Measurements from ENCODE around the gene TNFAIP2.
"Not testable (repeated sequence)": the region's sequence is repeated elsewhere in the genome, so short reads cannot be mapped to it uniquely, and the experiment has no call there.

Gene TNFAIP2

DNA sequence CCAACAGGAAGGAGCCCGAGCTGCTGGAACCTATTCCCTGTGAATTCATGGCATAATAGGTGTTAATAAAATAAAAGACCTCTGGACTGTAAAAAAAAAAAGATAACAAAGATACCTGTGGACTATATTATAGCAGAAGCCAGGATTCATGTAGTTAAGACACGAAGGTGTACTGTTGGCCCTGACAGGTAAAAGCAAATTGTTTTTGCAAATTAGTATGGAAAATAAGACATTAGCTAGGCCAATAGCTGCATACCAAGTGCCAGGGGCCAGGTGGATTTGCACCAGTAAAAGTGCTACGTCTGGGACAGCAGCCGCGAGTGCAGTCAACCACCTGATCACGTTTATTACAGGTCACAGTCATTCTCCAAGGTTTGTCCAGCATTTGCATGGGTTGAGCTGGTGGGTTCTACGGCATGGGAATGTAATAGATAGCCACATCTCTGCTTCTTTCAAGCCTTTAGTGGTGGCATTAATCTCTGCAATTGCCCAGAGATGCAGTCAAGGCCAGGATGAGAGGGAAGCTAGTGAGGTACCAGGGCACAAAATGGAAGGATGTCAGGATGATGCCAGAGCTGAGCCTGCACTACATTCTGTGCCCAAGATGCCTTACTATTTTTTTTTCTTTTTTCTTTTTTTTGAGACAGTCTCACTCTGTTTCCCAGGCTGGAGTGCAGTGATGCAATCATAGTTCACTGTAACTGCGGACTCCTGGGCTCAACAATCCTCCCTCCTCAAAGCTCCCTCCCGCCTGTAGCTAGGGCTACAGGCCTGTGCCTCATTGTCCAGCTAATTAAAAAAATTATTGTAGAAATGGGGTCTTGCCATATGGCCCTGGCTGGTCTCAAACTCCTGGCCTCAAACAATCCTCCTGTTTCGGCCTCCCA is 26.3 kb downstream of the TNFAIP2 start:
- no peak for DNase-seq
- no peak for TF ChIP-seq GATA1 (IDR thresholded peaks at IDR 0.05; ENCODE audit: low read depth, low read length)
- no peak for TF ChIP-seq POLR2A (IDR thresholded peaks at IDR 0.05; ENCODE audit: low read length)

DNA sequence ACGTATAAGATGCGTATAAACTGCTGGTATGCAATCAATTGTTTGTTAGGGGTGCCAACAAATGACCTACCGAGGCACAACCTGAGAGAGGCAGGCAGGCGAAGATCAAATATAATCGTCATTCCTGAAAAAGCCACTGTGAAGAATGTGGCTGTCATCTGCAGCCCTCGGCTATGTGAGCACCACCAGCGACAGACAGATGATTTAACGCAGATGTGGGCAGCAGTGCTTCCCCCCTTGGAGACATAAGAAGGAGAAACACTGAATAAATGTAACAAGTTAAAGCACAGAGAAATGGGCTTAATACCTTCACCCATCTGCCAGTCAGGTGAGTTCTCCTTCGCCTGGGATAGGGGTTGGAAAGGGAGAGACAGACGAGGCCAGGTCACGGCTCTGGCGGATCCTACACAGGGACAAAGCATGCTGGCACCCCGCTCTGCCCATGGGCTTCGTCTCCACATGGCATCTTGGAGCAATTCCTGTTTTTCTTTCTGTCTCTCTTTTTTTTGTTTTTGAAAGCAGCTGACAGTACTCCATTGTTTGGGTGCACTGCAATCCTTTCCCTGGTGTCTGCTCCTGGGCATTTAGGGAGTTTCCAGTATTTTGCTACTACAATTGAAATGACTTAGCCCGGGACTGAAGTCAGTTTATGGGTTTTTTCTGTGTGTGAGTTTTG is 28.1 kb downstream of the TNFAIP2 start:
- no peak for DNase-seq
- TF ChIP-seq GATA1 (IDR thresholded peaks at IDR 0.05; ENCODE audit: low read depth, low read length) (no peak), POLR2A (IDR thresholded peaks at IDR 0.05; ENCODE audit: low read length) (no peak)

DNA sequence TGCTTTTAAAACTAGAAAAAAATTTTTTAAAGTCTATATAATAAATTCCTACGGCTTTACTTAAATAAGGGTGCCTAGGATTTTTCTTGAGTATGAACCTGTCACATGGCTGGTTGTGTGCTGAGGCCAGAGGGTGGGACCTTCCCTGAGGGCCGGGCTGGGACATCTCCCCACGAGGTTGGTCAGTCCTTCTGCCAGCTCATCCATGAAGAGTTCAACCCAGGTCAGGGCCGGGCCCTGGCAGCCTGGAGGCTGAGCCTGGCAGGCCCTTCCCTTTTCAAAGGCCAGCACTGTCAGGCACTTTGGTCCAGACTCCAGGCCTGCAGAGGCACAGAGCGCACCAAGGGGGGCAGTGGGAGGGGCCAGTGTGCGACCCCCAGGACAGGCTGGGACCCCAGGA is 31.7 kb downstream of the TNFAIP2 start:
- peak; percentile 55 to 59 for DNase-seq
- TF ChIP-seq GATA1 (IDR thresholded peaks at IDR 0.05; ENCODE audit: low read depth, low read length) (no peak), POLR2A (IDR thresholded peaks at IDR 0.05; ENCODE audit: low read length) (no peak)

DNA sequence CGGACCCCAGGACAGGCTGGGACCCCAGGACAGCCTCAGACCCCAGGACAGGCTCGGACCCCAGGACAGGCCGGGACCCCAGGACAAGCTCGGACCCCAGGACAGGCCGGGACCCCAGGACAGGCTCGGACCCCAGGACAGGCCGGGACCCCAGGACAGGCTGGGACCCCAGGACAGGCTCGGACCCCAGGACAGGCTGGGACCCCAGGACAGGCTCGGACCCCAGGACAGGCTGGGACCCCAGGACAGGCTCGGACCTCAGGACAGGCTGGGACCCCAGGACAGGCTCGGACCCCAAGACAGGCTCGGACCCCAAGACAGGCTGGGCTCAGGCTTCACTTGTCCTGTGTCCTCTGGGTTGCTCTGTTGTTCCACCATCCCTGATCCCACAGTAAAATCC is 32.2 kb downstream of the TNFAIP2 start:
- DNase-seq = not testable (repeated sequence)

DNA sequence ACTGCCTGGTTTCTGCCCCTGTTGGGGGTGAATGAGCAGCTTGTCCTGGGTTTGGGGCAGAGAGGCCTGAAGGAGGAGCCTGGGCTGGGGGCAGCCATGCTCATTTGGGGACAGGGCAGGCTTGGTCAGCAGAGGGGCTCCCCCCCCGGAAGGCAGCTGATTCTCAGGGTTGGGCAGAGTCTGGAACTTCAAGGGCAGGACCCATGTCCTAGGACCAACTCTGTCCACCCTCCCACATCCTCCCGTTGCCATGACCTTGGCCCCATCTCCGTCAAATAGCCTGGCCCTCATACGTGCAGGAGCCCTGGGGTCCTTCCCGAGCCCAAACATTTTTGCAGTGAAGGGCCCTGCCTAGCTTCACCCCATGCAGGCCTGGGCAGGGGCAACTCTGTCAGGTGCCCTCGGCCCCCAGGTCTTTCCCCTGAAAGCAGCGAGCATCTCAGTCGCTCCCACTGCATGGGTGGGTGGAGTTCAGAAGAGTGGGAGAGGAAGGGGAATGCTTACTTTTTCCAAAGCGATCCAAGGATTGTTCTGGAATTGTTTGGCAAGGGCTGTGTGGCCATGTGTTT is 32.6 kb downstream of the TNFAIP2 start:
- TF ChIP-seq GATA1 (IDR thresholded peaks at IDR 0.05; ENCODE audit: low read depth, low read length) = no peak
- TF ChIP-seq POLR2A (IDR thresholded peaks at IDR 0.05; ENCODE audit: low read length) = no peak
- DNase-seq = no peak

DNA sequence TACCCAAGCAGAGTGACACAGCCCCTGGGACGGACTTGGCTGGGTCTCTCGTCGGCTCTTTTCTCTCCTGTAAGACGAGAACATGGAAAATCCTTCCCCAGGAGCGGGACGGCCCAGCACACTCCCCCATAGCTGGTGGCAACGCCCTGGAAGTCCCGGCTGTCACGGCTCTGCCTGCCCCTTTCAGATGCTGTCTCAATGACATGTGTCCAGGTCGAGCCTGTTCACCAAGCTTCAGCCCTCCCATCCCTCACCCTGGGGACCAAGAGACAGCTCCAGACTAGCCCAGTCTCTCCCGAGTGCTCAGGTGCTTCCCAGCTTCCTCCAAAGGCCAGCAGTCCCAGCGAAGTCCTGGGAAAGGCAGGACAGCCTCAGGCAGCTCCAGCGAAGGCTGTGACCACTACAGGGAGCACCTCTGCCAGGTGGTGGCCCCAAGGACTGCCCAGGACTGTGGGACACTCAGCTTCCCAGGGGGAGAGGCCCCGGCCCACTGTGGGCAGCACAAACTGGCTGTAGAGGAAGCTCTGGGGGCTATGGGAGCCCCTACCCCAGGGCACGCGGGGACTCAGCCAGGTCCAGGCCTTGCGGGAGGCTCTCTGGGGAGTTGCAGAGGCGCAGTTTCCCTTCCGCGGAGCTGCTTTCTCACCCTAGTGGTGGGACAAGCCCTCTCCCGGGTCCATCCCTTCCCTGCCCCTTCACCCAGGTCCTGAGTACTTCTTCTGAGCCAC is 33.6 kb downstream of the TNFAIP2 start:
- DNase-seq = no peak
- no peak for TF ChIP-seq POLR2A (IDR thresholded peaks at IDR 0.05; ENCODE audit: low read length)
- TF ChIP-seq GATA1 (IDR thresholded peaks at IDR 0.05; ENCODE audit: low read depth, low read length) = no peak

DNA sequence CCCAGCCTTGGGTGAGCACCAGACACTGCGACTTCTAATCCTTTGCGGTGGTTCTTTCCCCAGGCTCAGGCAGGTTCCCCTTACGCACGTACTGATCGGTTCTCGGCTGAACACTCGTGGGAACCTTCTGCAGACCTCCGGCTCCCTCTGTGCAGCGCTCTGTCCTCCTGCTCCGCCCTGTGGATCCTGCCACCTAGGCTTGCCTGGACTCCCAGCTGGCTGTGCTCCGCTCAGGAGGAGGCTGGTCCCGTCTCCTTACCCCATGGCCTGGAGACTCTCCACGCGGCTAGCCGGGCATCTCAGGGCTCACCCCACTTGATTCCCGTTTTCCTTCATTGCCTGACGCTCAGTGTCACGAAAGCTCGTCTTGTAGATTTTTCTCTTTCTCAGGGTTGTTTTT is 34.7 kb downstream of the TNFAIP2 start:
- no peak for DNase-seq
- no peak for TF ChIP-seq POLR2A (IDR thresholded peaks at IDR 0.05; ENCODE audit: low read length)
- TF ChIP-seq GATA1 (IDR thresholded peaks at IDR 0.05; ENCODE audit: low read depth, low read length) = no peak

DNA sequence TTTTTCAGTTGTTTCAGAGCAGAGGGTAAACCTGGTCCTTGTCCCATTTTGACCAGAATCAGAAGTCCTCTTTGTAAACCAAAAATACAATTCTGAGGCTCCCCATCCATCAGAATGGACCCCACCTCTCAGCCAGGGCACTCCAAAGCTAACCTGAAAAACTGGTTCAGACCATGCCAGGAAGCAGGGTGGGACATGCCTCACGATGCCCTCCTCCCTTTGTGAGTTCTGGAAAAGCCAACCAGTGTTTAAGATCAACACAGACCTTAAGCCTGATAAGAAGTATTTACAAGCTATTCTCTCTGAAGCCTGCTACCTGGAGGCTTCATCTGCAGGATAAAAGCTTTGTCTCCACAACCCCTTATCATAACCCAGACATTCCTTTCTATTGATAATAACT is 35.4 kb downstream of the TNFAIP2 start:
- no peak for DNase-seq
- TF ChIP-seq GATA1 (IDR thresholded peaks at IDR 0.05; ENCODE audit: low read depth, low read length) (no peak), POLR2A (IDR thresholded peaks at IDR 0.05; ENCODE audit: low read length) (no peak)

DNA sequence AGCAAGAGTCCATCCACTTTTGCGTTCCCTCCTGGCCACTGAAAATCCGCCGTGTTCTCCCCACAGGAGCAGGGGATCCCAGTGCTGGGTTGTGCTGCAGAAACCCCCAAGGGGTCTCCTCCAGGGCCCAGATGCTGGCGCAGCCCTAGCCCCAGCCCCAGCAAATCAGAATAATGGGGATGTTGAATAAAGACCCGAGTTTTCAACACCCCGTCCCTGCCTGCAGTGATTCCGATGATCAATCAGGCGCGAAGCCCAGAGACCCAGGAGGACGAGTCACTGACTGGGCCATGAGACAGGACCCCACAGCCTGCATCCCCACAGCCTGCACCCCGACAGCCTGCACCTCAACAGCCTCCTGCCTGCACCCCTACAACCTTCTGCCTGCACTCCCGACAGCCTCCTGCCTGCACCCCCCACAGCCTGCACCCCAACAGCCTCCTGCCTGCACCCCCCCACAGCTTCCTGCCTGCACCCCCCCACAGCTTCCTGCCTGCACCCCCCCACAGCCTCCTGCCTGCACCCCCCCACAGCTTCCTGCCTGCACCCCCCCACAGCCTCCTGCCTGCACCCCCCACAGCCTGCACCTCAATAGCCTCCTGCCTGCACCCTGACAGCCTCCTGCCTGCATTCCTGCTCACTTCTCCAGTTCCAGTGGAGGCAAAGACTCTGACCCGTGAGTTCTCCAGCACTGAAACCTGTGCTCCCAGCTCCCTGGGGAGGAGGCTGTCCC is 37.2 kb downstream of the TNFAIP2 start:
- no peak for DNase-seq
- TF ChIP-seq GATA1 (IDR thresholded peaks at IDR 0.05; ENCODE audit: low read depth, low read length) = no peak

DNA sequence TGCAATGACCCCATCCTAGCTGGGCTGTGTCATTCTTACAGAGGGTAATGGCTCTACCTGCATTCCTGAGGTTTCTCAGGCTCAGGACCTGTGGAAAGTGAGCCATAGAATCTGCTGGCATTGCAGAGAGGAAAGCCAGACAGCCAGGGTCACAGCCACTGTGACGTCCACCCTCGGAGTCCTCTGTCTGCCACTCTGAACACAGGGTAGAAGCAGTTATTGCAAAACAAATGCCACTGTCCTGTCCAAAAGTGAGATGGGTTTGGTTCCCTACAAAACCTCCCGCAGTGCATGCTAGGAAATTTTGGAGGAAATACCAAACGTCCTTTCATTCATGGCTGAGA is 37.8 kb downstream of the TNFAIP2 start:
- DNase-seq = no peak
- TF ChIP-seq GATA1 (IDR thresholded peaks at IDR 0.05; ENCODE audit: low read depth, low read length) (no peak), POLR2A (IDR thresholded peaks at IDR 0.05; ENCODE audit: low read length) (no peak)

DNA sequence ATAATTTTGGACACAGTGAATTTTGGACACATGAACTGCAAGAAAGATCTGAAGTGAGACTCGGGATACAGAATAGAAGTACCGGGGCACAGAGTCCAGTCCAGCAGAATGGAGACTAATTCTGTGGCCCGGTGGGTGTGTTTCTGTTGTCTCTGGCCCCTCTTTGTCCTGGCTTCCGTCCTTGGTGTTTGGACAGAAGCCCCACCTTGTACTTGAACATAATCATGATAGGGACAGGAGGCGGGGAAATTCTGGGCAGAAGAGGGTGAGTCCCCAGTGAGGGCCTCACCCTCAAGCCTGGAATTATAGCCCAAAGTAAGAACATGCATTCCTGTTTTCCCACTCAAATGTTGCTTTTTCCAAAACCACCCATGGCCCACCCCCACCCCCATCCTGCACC is 39.9 kb downstream of the TNFAIP2 start:
- no peak for DNase-seq
- no peak for TF ChIP-seq GATA1 (IDR thresholded peaks at IDR 0.05; ENCODE audit: low read depth, low read length)

DNA sequence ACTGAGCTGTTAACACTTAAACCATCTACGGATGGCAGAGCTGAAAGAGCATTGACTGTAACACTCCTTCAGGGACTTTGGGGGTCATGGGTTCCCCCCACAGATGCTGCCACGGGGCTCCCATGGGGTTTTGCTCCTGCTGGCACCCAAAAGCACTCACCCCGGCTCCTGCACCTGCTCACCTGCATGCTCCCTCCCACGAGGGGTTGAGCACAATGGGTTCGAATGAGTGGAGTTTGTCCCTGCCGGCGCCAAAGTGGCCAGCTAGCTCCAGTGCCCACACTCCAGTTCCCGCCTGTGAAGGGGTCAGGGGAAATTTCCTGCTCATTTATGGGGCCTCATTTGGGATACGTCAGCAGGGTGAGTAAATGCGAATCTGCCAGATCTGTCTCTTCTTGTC is 40.7 kb downstream of the TNFAIP2 start:
- DNase-seq = no peak
- TF ChIP-seq GATA1 (IDR thresholded peaks at IDR 0.05; ENCODE audit: low read depth, low read length) (no peak), POLR2A (IDR thresholded peaks at IDR 0.05; ENCODE audit: low read length) (no peak)

DNA sequence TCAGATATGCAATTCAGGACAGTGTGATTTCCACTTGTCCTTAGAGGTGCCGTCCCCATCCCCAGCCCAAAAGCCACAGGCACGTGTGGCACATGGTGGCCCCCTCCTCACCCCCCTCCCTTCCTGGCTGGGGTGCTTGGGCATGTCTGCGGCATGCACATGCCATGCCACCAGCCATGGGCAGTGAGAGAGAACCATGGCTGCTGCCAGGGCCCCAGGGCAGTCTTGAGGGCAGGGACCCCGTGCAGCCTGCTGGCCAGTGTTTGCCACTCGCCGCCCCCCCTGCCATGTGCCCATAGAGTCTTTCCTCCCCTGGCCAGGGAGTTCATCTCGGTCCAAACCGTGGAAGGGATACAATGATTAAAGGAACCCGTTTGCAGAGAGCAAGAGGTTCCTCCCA is 41.5 kb downstream of the TNFAIP2 start:
- TF ChIP-seq POLR2A (IDR thresholded peaks at IDR 0.05; ENCODE audit: low read length) (no peak), GATA1 (IDR thresholded peaks at IDR 0.05; ENCODE audit: low read depth, low read length) (no peak)

DNA sequence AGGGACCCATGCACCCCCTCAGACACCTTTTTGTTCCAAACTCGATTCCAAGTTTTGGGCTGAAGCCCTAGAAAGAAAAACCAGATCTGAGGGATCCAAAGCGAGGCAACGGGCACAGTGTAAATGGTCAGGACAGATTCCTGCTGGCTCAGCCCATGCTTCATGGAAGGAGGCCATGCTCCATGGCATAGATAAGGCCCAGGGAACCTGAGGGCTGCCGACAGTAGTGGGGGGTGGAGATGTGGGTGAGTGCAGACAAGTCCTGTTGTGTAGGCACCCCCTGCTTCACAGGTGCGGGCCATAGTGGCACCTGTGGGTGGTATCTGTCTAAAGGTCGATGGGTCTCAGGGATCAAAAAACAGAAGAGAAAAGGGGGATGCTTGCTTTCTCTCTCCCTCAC is 42.1 kb downstream of the TNFAIP2 start:
- TF ChIP-seq GATA1 (IDR thresholded peaks at IDR 0.05; ENCODE audit: low read depth, low read length) (no peak), POLR2A (IDR thresholded peaks at IDR 0.05; ENCODE audit: low read length) (no peak)
- DNase-seq = no peak

More for the DNA sequence above, 41.5 kb downstream of the TNFAIP2 start:
- no peak for DNase-seq
